ENCODE data around the gene SBF2. TPM values are rescaled to one million over a fixed set of nuclear protein-coding genes. Genes with fewer than 3 reads are reported as not detected.

The SBF2 gene
- total RNA-seq, 2 donors from 2014 or later, result 53.4 to 58.9 TPM

GRCh38 chr11:9797300-9797699 lies 496.7 kb downstream of the SBF2 start:
- intact Hi-C loops (cut with DNase I), result no loop called here
- no peak for DNase-seq (ENCODE audit: low spot score)

GRCh38 chr11:9796854-9797253 lies 497.2 kb downstream of the SBF2 start:
- intact Hi-C loops (cut with DNase I), result no loop called here
- DNase-seq (ENCODE audit: low spot score), result no peak

- intact Hi-C loops (cut with DNase I), result no loop called here
These were observed 497.8 kb downstream of the SBF2 start for GRCh38 chr11:9796266-9796665.

GRCh38 chr11:9790703-9791102 lies 503.3 kb downstream of the SBF2 start:
- intact Hi-C loops (cut with DNase I), result no loop called here

More at GRCh38 chr11:9796266-9796665, 497.8 kb downstream of the SBF2 start:
- no peak for DNase-seq (ENCODE audit: low spot score)

GRCh38 chr11:9789910-9790309 lies 504.1 kb downstream of the SBF2 start:
- intact Hi-C loops (cut with DNase I), result no loop called here
- no peak for DNase-seq (ENCODE audit: low spot score)

More at GRCh38 chr11:9790703-9791102, 503.3 kb downstream of the SBF2 start:
- no peak for DNase-seq (ENCODE audit: low spot score)

- intact Hi-C loops (cut with DNase I), result no loop called here
- DNase-seq (ENCODE audit: low spot score), result no peak
These were observed 506.0 kb downstream of the SBF2 start for GRCh38 chr11:9787981-9788521.

GRCh38 chr11:9787260-9787659 lies 506.8 kb downstream of the SBF2 start:
- intact Hi-C loops (cut with DNase I), result no loop called here
- DNase-seq (ENCODE audit: low spot score), result no peak

- DNase-seq (ENCODE audit: low spot score), result no peak
- intact Hi-C loops (cut with DNase I), result no loop called here
These were observed 509.3 kb downstream of the SBF2 start for GRCh38 chr11:9784602-9785315.

GRCh38 chr11:9783986-9784385 lies 510.0 kb downstream of the SBF2 start:
- intact Hi-C loops (cut with DNase I), result no loop called here
- DNase-seq (ENCODE audit: low spot score), result no peak

- intact Hi-C loops (cut with DNase I), result no loop called here
- DNase-seq (ENCODE audit: low spot score), result no peak
These were observed 513.1 kb downstream of the SBF2 start for GRCh38 chr11:9780929-9781328.

GRCh38 chr11:9777525-9777924 lies 516.5 kb downstream of the SBF2 start:
- intact Hi-C loops (cut with DNase I), result no loop called here
- no peak for DNase-seq (ENCODE audit: low spot score)

GRCh38 chr11:9777066-9777465 lies 517.0 kb downstream of the SBF2 start:
- intact Hi-C loops (cut with DNase I), result no loop called here
- no peak for DNase-seq (ENCODE audit: low spot score)

- no peak for DNase-seq (ENCODE audit: low spot score)
- intact Hi-C loops (cut with DNase I), result no loop called here
These were observed 517.8 kb downstream of the SBF2 start for GRCh38 chr11:9776203-9776602.

GRCh38 chr11:9775398-9775779 lies 518.6 kb downstream of the SBF2 start:
- intact Hi-C loops (cut with DNase I), result no loop called here

GRCh38 chr11:9774591-9775397 lies 519.2 kb downstream of the SBF2 start:
- intact Hi-C loops (cut with DNase I), result no loop called here
- no peak for DNase-seq (ENCODE audit: low spot score)

More at GRCh38 chr11:9775398-9775779, 518.6 kb downstream of the SBF2 start:
- DNase-seq (ENCODE audit: low spot score), result no peak

GRCh38 chr11:9774109-9774508 lies 519.9 kb downstream of the SBF2 start:
- no peak for DNase-seq (ENCODE audit: low spot score)
- intact Hi-C loops (cut with DNase I), result no loop called here

GRCh38 chr11:9773524-9773923 lies 520.5 kb downstream of the SBF2 start:
- DNase-seq (ENCODE audit: low spot score), result no peak
- intact Hi-C loops (cut with DNase I), result no loop called here

GRCh38 chr11:9772218-9772617 lies 521.8 kb downstream of the SBF2 start:
- no peak for DNase-seq (ENCODE audit: low spot score)
- intact Hi-C loops (cut with DNase I), result no loop called here

- no peak for DNase-seq (ENCODE audit: low spot score)
- intact Hi-C loops (cut with DNase I), result no loop called here
These were observed 522.9 kb downstream of the SBF2 start for GRCh38 chr11:9771071-9771511.

- intact Hi-C loops (cut with DNase I), result no loop called here
These were observed 524.4 kb downstream of the SBF2 start for GRCh38 chr11:9769621-9770020.

More at GRCh38 chr11:9769621-9770020, 524.4 kb downstream of the SBF2 start:
- no peak for DNase-seq (ENCODE audit: low spot score)

Data from posterior vena cava (tissue), 2 donors.